22Rv1 (cell line): Measurements from ENCODE around the gene LMAN1.

Experiments
- H3K27ac ChIP-seq: fragments of 450-650 bp; 2 replicates; pipeline ENCODE4 v1.5.1; 2017
- CTCF ChIP-seq: fragments of 450-650 bp; IDR thresholded peaks from 2 replicates; pipeline ENCODE4 v1.5.1; 2017; ENCODE audit warnings: mild to moderate bottlenecking
- ZFX ChIP-seq: fragments of 450-650 bp; IDR thresholded peaks from 2 replicates; pipeline ENCODE4 v1.6.1; 2017; ENCODE audit warnings: antibody characterized with exemption, borderline replicate concordance

The LMAN1 gene

GRCh38 chr18:59279722-59280121 is 79.3 kb downstream of the LMAN1 start:
- no peak overlapping the region for H3K27ac ChIP-seq
- TF ChIP-seq ZFX = no peak
- TF ChIP-seq CTCF = no peak

- TF ChIP-seq ZFX (no peak), CTCF (no peak)
- H3K27ac ChIP-seq = no peak overlapping the region
Measured at GRCh38 chr18:59279193-59279592, 79.9 kb downstream of the LMAN1 start.

- H3K27ac ChIP-seq = no peak overlapping the region
- TF ChIP-seq CTCF (no peak), ZFX (no peak)
Measured at GRCh38 chr18:59278793-59279192, 80.3 kb downstream of the LMAN1 start.
